ENCODE data around the gene OASL.
A peak's percentile ranks its signal among the peaks of the same experiment; 100 is the strongest.
"Not testable (repeated sequence)": the region's sequence is repeated elsewhere in the genome, so short reads cannot be mapped to it uniquely, and the experiment has no call there.

OASL gene, protein sequence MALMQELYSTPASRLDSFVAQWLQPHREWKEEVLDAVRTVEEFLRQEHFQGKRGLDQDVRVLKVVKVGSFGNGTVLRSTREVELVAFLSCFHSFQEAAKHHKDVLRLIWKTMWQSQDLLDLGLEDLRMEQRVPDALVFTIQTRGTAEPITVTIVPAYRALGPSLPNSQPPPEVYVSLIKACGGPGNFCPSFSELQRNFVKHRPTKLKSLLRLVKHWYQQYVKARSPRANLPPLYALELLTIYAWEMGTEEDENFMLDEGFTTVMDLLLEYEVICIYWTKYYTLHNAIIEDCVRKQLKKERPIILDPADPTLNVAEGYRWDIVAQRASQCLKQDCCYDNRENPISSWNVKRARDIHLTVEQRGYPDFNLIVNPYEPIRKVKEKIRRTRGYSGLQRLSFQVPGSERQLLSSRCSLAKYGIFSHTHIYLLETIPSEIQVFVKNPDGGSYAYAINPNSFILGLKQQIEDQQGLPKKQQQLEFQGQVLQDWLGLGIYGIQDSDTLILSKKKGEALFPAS

DNA sequence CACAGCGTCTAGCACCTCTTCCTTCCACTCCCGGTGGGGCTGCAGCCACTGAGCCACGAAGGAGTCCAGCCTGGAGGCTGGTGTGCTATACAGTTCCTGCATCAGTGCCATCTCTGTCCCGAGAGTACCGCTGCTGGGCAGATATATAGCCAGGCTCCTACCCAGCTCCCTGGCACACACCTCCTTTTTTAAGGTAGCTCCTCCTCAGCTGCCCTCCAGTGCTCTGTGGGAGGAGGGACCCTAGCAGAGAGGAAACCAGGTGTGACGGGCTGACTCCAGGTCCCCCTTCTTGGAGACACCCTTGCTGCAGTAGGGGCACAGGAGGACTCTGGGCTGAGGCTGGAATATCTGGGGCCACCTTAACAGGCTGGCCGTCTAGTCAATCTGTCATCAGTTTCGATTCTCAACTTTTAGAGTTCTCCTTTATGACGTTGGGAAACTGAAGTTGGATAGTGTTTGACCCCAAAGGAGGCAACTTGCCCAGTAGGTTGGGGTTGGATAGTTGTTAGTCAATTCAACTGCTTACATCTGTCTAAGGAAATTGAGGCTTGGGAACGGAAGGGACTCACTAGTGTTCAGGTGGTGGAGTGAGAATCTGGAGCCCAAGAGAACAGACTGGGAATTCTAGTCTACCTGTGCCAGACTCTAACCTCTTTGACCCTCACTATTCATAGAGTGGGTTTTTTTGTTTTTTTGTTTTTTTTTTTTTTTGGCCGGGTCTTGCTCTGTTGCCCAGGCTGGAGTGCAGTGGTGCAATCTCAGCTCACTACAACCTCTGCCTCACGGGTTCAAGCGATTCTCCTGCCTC is at the start of gene OASL:
Gene OASL, minus strand, starts transcription at position 386 of the 808 bp plus-strand sequence. Its CDS starts 275 bp downstream, at position 111.
- DNase-seq (ENCODE audit: low read depth) = peak; percentile 64

DNA sequence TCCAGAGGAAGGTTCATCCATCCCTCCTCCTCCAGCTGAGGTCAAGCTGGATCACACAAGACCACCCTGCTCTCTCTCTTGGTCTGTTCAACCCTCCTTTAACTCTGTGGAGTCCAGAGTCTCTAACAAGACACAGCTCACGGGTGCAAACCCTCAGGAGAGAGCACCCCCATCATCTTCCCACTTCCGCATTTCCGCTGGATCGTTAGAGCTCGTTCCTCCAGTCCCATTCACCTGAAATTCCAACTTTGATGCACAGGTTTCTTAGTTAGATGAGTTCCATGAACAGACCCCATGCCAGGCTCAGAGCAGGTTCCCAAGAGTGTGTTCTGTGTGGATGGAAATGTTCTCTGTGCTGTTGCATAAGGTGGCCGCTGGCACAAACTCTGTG is 49.1 kb upstream of the OASL start:
- DNase-seq (ENCODE audit: low read depth) = no peak

DNA sequence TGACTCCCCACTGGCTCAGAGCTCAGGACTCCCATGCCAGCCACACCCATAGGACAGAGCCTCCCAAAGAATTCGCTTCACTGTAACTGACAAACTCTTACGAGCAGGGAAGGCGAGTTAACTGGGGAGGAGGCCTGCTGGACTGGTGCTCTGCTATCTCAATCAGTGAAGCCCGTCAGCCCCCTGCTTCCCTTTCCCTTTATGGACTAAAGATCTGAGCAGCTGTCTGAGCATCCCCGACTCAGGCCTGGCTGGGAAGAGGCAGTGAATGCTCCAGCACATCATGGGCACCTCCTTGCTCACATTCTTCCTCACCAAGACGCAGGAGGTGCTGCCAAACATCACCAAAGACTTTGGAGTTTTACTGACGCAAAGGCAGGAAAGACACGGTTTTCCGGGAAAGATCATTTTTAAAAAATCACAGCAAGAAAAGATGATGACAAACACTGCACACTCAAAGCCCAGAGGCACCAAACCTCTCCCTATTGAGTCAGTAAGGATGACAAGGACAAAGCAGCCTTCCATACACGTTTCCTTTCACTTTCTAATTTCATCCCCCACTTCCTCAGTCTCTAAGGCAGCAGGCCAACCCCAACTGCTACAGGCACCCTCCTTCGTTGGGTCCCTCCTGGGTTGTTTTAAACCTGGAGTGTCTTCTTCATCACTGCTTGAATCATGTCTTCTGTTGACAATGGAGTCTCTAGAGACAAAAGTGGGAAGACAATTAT is 48.6 kb upstream of the OASL start:
- no peak for DNase-seq (ENCODE audit: low read depth)

DNA sequence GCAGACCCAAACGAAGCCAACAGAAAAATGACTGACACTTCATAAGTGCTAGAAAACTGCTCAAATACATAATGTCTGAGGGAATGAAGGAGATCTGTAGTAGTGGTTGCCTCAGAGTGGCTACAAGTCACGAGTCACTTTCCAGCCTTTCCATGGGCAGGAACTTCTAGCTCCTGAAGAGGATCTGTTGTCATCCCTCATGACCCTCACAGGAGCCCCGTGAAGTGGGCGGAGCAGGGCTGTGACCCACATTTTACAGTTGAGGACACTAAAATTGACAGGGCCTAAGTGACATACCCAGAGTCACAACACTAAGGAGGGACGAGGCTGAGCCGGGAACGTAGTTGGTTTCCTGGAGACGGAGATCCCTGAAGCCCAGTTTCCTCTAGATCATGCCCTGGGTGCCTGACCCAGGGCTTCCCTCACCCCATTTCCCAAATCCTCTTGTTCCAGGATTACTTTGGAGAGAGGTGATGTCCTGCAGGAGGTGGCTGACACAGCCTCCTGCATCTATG is 47.8 kb upstream of the OASL start:
- DNase-seq (ENCODE audit: low read depth) = no peak

DNA sequence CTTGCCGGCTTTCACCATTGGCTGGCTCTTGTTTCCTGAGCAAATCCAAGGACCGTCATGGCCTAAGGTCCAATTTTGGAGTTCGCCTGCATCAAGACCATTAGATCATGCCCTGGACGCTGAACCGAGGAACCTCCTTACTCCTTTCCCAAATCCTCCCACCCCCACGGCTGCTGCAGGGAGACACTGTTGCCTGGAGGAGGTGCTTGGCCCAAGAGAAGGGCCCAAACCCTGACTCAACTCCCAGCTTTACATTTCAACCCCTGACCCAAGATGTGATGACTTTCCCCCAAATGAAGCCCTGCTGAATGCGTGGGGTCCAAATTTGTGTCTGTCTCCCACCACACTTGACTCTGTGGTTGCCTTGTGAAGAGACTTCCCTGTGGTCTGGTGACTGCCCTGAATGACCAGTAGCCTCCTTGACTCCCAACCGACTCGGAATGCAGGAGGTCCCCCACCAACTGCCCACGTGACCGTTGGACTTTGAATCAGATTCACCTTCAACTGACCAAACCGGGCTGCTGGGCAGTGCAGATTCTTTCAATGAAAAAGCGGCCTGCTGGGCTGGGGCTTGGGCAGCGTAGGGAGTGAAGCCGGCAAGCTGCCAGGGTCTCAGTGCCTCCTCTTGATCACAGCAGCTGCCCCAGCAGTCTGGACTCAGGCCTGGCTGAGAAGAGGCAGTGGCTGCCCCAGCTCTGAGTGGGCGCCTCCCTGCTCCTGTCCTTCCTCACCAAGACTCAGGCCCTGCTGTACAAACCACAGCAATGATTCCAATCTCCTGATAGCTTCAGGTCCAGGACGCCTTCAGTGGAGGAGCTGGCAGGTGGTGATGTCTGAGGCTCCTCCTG is 46.7 kb upstream of the OASL start:
- no peak for DNase-seq (ENCODE audit: low read depth)

DNA sequence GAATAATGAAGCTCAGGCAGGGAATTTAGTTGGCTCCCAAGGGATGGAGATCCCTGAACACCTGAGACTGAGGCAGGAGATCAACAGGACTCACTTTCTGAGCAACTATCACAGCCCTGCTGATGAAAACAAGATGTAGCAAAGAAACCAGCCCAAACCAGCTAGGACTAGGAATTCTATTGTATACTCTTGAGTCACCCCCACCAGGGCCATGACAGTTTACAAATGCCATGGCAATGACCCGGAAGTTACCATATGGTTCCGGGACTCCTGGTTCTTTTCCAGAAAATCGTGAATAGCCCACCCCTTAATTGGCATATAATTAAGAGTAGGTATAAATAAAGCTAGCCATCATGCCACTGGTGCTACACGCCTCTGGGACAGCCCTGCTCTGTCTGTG is 46.0 kb upstream of the OASL start:
- DNase-seq (ENCODE audit: low read depth) = no peak

DNA sequence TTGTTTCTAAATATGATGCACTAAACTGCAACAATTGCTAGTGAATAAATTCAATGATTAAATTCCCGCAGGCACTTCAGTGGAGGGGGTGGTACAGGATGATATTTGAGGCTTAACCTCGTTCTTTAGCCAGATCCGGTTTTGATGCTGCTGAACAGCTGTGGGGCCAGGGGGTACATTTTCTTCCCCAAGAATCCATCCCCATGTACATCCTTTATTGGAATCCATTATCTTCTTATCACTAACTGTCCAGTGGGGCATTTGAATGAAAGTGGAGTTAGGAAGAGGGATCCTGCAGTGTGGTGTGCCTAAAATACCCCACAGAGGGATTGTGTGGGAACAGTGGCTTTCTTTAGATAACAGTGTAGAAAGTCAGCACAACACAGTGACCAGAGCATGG is 45.2 kb upstream of the OASL start:
- DNase-seq (ENCODE audit: low read depth) = no peak

DNA sequence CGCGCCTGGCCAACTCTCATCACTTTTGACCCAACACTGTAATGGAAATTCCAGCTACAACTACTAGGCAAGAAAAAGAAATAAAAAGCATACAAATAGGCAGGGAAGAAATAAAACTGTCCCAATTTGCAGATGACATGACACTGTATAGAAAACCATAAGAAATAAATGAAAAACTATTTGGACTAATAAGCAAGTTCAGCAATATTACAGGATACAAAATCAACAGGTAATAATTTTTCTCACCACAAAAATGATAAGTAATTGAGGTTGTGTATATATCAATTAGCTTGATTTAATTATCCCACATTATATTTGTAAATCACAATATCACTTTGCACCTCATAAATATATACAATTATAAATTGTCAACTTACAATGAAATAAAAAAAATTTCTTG is 41.9 kb upstream of the OASL start:
- DNase-seq (ENCODE audit: low read depth) = no peak

DNA sequence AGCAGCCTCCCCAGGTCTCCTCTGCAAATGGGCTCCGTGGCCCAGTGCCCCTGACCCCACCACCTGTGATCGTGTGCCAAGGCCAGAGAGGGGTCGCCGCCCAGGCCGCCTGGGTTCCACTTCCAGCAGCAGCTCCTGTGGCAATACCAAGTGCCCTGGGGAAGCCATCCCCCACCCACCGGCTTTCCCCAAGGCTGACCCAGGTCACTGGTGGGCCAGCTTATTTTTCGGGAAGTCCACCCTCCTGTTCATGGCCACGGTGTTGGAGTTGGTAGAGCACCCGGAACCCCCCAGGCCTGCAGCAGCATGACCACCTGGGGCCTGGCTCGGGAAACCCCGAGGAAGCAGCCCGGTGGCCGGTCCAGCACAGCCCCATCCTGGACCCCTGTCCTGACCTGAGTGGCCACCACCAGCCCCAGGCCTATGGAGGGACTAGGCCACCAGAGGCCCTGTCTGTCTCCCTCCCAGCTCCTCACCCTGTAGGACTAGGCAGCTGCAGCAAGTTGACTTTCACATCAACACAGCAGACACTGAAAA is 40.8 kb upstream of the OASL start:
- DNase-seq (ENCODE audit: low read depth) = no peak

DNA sequence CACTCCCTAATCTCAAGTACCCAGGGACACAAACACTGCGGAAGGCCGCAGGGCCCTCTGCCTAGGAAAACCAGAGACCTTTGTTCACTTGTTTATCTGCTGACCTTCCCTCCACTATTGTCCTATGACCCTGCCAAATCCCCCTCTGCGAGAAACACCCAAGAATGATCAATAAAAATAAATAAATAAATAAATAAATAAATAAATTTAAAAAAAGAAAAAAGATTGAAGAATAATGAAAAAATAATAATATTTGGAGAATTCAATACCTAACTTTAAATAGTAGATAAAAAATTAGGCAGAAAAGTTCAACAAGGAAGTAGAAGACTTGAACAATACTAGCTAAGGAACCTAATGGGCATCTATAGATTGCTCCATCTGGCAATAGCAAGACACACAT is 38.4 kb upstream of the OASL start:
- not testable (repeated sequence) for DNase-seq (ENCODE audit: low read depth)

DNA sequence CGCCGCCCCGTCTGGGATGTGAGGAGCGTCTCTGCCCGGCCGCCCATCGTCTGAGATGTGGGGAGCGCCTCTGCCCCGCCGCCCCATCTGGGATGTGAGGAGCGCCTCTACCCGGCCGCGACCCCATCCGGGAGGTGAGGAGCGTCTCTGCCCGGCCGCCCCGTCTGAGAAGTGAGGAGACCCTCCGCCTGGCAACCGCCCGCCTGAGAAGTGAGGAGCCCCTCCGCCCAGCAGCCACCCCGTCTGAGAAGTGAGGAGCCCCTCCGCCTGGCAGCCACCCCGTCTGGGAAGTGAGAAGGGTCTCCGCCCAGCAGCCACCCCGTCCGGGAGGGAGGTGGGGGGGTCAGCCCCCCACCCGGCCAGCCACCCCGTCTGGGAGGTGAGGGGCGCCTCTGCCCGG is 36.9 kb upstream of the OASL start:
- DNase-seq (ENCODE audit: low read depth) = not testable (repeated sequence)

DNA sequence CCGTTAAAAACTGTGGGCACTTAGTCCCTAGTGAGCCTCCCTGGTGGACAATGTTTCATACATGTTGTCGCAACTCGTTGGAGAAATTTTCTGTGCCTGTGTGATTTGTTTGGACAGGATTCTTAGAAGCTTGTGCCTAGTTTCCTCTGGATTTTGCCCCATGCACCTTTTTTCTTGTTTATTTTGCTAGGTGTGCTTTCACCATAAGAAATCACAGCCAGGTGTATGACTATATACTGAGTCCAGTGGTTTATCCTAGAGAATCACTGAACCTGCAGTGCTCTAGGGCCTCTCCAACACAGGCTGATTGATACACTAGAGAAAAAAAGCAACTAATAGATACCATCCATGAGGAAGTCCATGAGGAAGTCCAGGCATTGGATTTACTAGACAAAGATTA is 33.1 kb upstream of the OASL start:
- no peak for DNase-seq (ENCODE audit: low read depth)

DNA sequence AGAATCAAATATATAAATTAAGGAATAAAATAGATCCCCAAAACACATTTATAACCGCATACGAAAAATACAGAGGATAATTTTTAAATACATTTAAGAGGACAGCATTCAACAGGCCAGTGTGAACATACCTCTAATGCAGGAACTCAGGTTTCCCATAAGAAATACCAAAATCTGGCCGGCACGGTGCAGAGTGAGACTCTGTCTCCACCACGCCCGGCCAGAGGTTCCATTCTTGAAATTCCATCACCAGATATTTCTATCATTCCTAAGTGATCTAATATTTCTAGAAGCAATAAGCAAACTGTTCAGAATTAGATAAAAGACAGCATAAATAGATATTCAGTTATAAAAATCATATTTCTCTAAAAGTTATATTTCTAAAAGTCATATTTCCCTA is 30.2 kb upstream of the OASL start:
- DNase-seq (ENCODE audit: low read depth) = no peak

DNA sequence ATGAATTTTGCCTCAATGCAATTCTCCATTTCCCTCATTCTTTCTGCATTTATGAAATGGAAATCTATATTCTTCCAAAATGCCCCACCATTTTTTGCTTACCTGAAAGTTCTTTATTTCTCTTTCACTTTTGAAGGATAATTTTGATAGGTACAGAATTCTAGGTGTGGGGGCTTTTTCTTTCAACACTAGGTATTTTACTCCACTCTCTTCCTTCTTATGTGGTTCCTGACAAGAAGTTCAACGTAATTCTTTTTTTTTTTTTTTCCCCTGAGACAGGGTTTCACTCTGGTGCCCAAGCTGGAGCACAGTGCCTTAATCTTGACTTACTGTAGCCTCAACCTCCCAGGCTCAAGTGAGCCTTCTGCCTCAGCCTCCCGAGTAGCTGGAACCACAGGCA is 26.3 kb upstream of the OASL start:
- no peak for DNase-seq (ENCODE audit: low read depth)

DNA sequence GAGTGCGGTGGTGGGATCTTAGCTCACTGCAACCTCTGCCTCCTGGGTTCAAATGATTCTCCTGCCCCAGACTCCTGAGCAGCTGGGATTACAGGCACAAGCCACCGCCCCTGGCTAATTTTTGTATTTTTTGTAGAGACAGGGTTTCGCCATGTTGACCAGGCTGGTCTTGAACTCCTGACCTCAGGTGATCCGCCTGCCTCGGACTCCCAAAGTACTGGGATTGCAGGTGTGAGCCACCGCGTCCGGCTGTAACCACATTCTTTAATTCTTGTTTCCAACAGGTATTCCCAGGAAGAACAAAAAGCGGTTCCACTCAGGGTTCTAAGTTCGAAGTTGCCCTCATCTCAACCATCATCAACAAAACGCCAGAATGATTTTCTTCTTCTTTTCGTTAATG is 25.5 kb upstream of the OASL start:
- DNase-seq (ENCODE audit: low read depth) = not testable (repeated sequence)

DNA sequence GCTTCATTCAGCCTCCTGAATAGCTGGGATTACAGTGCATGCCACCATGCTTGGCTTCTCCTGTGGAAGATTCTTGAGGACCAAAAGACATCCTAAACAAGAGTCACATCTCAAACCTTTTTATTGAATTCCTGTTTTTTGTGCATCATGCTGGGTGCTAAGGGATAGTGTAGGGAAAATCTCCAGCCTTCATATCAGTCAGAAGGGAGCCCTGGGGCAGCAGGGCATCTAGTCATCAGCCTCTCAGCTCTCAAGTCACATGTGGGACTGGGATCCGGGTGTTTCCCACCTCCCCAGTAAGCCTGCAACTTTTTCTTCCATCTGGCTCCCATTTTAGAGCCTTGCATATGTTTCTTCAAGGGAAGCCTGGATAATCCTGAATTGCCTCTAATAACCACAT is 25.1 kb upstream of the OASL start:
- DNase-seq (ENCODE audit: low read depth) = no peak

DNA sequence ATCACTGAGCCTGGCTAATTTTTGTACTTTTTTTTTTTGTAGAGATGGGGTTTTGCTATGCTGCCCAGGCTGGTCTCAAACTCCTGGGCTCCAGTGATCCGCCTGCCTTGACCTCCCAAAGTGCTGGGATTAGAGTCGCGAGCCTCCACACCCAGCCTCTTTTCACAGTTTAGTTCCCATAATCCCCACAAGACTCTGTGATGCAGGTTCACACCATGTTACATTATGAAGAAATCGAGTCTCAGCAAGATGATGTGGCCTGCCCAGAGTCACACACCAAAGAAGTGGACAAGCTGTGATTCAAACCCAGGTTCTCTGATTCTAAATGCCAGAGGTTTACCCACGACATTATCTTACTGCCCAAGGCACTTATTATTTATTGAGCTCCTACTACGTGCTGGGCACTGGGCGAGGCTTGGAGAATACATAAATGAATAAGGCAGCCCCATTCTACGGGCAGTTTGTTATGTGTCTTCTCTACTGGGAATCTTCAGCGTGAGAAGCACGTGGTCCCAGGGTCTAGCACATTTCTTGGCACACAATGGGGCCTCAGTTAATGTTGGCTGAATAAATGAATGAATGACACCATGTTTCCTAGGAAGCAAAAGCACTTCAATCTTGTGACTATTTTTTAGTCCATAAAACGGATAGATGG is 23.5 kb upstream of the OASL start:
- no peak for DNase-seq (ENCODE audit: low read depth)

DNA sequence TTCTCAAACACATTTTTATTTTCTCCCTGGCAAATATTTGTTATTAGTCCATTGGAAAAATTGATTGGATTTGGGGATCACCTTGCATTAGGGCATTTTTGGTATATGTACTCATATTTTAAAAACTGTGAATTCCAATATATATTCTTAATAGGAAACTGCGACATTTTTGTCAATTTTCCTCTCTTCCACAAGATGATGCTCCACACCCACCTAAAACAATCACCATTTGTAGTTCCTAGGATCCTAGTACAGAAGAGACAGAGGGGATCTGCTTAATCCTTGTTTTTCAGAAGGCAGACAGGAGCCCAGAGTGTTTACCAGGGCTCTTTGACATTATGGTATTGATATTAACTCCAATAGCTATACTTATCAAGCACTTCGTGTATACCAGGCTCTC is 22.8 kb upstream of the OASL start:
- DNase-seq (ENCODE audit: low read depth) = no peak

DNA sequence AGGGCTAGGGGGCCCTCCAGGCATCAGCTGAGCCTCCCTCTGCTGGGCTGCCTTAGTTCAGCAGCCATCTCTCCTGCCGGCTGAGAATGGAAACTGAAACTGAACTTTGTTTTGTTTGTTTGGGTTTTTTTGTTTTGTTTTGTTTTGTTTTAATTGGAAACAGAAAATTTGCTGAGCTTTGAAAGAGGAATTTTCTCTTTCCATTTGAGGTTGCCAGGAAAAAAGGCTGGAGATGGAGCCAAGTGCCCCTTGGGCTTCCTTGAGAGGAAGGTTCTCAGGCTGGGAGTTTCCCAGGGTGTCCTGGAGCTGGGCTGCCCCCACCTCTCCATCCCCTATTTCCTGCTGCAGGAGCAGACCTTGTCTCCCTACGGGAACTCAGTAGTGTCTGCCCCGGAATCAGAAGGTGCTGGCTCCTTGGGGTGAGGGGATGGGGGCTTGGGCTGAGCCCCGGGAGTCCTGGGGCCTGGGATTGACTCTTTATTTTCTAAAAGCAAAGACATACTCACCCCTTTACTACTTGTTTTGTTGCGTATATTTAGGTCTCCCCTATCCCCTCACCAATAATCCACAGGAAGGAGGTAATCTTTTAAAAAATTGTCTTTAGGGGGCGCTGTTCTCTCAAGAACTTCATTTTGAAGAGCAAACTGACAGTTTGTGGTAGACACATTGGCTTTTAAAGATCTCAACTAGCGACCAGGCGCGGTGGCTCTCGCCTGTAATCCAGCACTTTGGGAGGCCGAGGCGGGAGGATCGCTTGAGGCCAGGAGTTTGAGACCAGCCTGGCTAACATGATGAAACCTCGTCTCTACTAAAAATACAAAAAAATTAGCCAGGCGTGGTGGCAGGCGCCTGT is 21.3 kb upstream of the OASL start:
- DNase-seq (ENCODE audit: low read depth) = peak; percentile 42

All from stimulated activated CD8-positive, alpha-beta memory T cell treated with anti-CD3 and anti-CD28 coated beads, Interleukin-12 subunit alpha, Interleukin-12 subunit beta, amount 100 ng/mL, for 1 hour (primary cell).